HepG2 (cell line): ENCODE measurements around the gene ST3GAL5. TPM values are rescaled to one million over a fixed set of nuclear protein-coding genes. Genes with fewer than 3 reads are reported as not detected.

Experiments
- ATAC-seq: fragments of 200-7000 bp; cut with Tn5 transposase; 3 replicates; pipeline ENCODE4 v1.9.1; 2020; ENCODE audit warnings: mild to moderate bottlenecking, moderate library complexity
- BruUV-seq: library from RNA; stranded (reverse); fragments of 400-500 nt; replicated peaks from 2 replicates; lab custom pipeline; 2021; lab: Mats Ljungman, UMichigan
- CTCF ChIA-PET: fragments of 300-600 bp; formaldehyde crosslinking; extraction: SDS; loops from one replicate; lab custom pipeline; 2021; ENCODE audit warnings: low total read pairs, inconsistent platforms, low intra/inter-chr PET ratio; lab: Yijun Ruan, JAX
- POLR2A ChIA-PET: fragments of 350-600 bp; sonication (Branson Sonifier 250); formaldehyde crosslinking; loops from one replicate; lab custom pipeline; 2020; ENCODE audit warnings: antibody characterized with exemption, inconsistent platforms; lab: Yijun Ruan, JAX
- DNase-seq: peaks from one replicate; pipeline ENCODE4 v3.0.0-alpha.2; 2015; ENCODE audit warnings: low spot score
- FAIRE-seq: peaks from 3 replicates; lab custom pipeline; 2011; peaks lifted over from hg19 to GRCh38; lab: Jason Lieb, UNC
- H2AFZ ChIP-seq: one replicate; pipeline ENCODE4 v1.6.1; 2011; ENCODE audit warnings: low read length, inconsistent platforms
- H3K27ac ChIP-seq: fragments of 300-600 bp; 3 replicates; pipeline ENCODE4 v1.8.0; 2011; ENCODE audit warnings: mixed run types, mild to moderate bottlenecking, mixed read lengths, low read length, inconsistent platforms; ENCODE audit not compliant: insufficient read depth; ENCODE audit errors: extremely low read length
- H3K27me3 ChIP-seq, 2 experiments: fragments of 200-600 bp in 1 of 2; 2 replicates in 1 of 2; 3 replicates in 1 of 2; pipeline versions ENCODE4 v1.6.0 to v1.8.0; 2011; ENCODE audit warnings: low read length in 2 of 2, mild to moderate bottlenecking in 2 of 2, moderate library complexity in 2 of 2, inconsistent platforms in 1 of 2; ENCODE audit not compliant: insufficient read depth in 2 of 2, control insufficient read depth in 1 of 2
- H3K36me3 ChIP-seq, 2 experiments: fragments of 200-600 bp in 1 of 2; replicated peaks in 1 of 2; 2 replicates in 1 of 2; 3 replicates in 1 of 2; pipeline versions ENCODE4 v1.5.1 to v1.8.0; 2011; ENCODE audit warnings: low read length in 2 of 2, inconsistent platforms in 1 of 2; ENCODE audit not compliant: insufficient read depth in 2 of 2, control insufficient read depth in 1 of 2
- H3K4me1 ChIP-seq: 2 replicates; pipeline ENCODE4 v1.5.1; 2012; ENCODE audit warnings: low read length, inconsistent platforms; ENCODE audit not compliant: insufficient read depth
- H3K4me2 ChIP-seq: 2 replicates; pipeline ENCODE4 v1.6.0; 2011; ENCODE audit warnings: low read depth, low read length, inconsistent platforms
- H3K4me3 ChIP-seq, 3 experiments: fragments of 200-600 bp in 1 of 3; sonication (generic), shearing (Covaris generic) in 1 of 3; replicated peaks in 1 of 3; 2 replicates each; pipeline ENCODE4 v1.5.1; 2011 to 2016; ENCODE audit warnings: low read length in 3 of 3, inconsistent platforms in 2 of 3, low read depth in 2 of 3, mild to moderate bottlenecking in 2 of 3, control low read depth in 1 of 3, mixed read lengths in 1 of 3; ENCODE audit not compliant: insufficient read depth in 1 of 3
- H3K79me2 ChIP-seq: one replicate; pipeline ENCODE4 v1.6.1; 2011; ENCODE audit warnings: low read length, inconsistent platforms; ENCODE audit not compliant: insufficient read depth
- H3K9ac ChIP-seq: 2 replicates; pipeline ENCODE4 v1.6.0; 2011; ENCODE audit warnings: mild to moderate bottlenecking, low read depth, low read length, inconsistent platforms; ENCODE audit not compliant: insufficient read depth
- H3K9me3 ChIP-seq: 2 replicates; pipeline ENCODE4 v1.5.1; 2012; ENCODE audit warnings: mild to moderate bottlenecking, low read length
- H4K20me1 ChIP-seq: 2 replicates; pipeline ENCODE4 v1.6.0; 2011; ENCODE audit warnings: inconsistent platforms, mild to moderate bottlenecking, low read length, moderate library complexity; ENCODE audit not compliant: insufficient read depth
- CHCHD3 ChIP-seq: sonication (generic); formaldehyde crosslinking; IDR thresholded peaks from 2 replicates; pipeline ENCODE4 v1.8.0; 2022; ENCODE audit warnings: mild to moderate bottlenecking, missing genetic modification reagents, moderate library complexity
- HIVEP1 ChIP-seq: sonication (generic); formaldehyde crosslinking; IDR thresholded peaks from 2 replicates; pipeline ENCODE4 v1.4.0; 2020; ENCODE audit warnings: mild to moderate bottlenecking, missing genetic modification reagents
- HOXA3 ChIP-seq: sonication (generic); formaldehyde crosslinking; IDR thresholded peaks from 2 replicates; pipeline ENCODE4 v1.5.0; 2020; ENCODE audit warnings: missing genetic modification reagents
- KLF13 ChIP-seq: sonication (generic); formaldehyde crosslinking; IDR thresholded peaks from 2 replicates; pipeline ENCODE4 v1.4.0; 2020; ENCODE audit warnings: mild to moderate bottlenecking, missing genetic modification reagents
- MAFF ChIP-seq: IDR thresholded peaks from 2 replicates; pipeline ENCODE4 v1.6.1; 2011; ENCODE audit warnings: low read depth, low read length, improper control_type of control experiment
- MXI1 ChIP-seq: IDR thresholded peaks from 3 replicates; pipeline ENCODE4 v1.6.1; 2012; ENCODE audit warnings: low read depth, low read length, inconsistent platforms, borderline replicate concordance
- NCOA2 ChIP-seq: sonication (generic); formaldehyde crosslinking; IDR thresholded peaks from 2 replicates; pipeline ENCODE4 v1.8.0; 2022; ENCODE audit warnings: inconsistent platforms
- RAD21 ChIP-seq: fragments of 450-650 bp; formaldehyde crosslinking; IDR thresholded peaks from 2 replicates; pipeline ENCODE4 v1.5.0; 2020; ENCODE audit warnings: mild to moderate bottlenecking
- SMC3 ChIP-seq: IDR thresholded peaks from 2 replicates; pipeline ENCODE4 v1.6.1; 2011; ENCODE audit warnings: low read length, improper control_type of control experiment
- ZNF274 ChIP-seq: sonication (generic); formaldehyde crosslinking; IDR thresholded peaks from 2 replicates; pipeline ENCODE4 v1.5.1; 2020; ENCODE audit warnings: mild to moderate bottlenecking, missing genetic modification reagents
- ZNF407 ChIP-seq: sonication (generic); formaldehyde crosslinking; IDR thresholded peaks from one replicate; pipeline ENCODE4 v1.5.1; 2020; ENCODE audit warnings: mild to moderate bottlenecking, missing genetic modification reagents; ENCODE audit errors: not compliant biosample characterization
- ZNF609 ChIP-seq: sonication (generic); formaldehyde crosslinking; IDR thresholded peaks from 2 replicates; pipeline ENCODE4 v1.4.0; 2020; ENCODE audit warnings: mild to moderate bottlenecking, missing genetic modification reagents, borderline replicate concordance
- ZNF75D ChIP-seq: sonication (generic); formaldehyde crosslinking; IDR thresholded peaks from 2 replicates; pipeline ENCODE4 v1.8.1; 2023; ENCODE audit warnings: missing genetic modification reagents, mild to moderate bottlenecking, borderline replicate concordance
- ZNF83 ChIP-seq: sonication (generic); formaldehyde crosslinking; IDR thresholded peaks from 2 replicates; pipeline ENCODE4 v1.4.0; 2020; ENCODE audit warnings: missing genetic modification reagents, mild to moderate bottlenecking, borderline replicate concordance
- whole genome bisulfite sequencing: methylation state at CpG from one replicate; pipeline ENCODE4 v1.1.6; 2017; ENCODE audit warnings: low lambda C conversion rate; 5-methylcytosine and 5-hydroxymethylcytosine counted together
- in situ Hi-C: cut with HindIII; loops from 2 replicates; pipeline ENCODE4 v1.10.0; 2017; ENCODE audit warnings: low pct_unique_long_range_greater_than_20kb; ENCODE audit not compliant: extremely low pct_ligation_motif_present
- intact Hi-C: fragments of 100-400 bp; cut with micrococcal nuclease; formaldehyde crosslinking; loops from one replicate; pipeline ENCODE4 v1.10.0; 2022; ENCODE audit not compliant: unreplicated experiment
- polyA plus RNA-seq, 8 experiments: library from polyadenylated mRNA; depleted of rRNA in 3 of 8; stranded (reverse) in 7 of 8; unstranded in 1 of 8; fragments of >200 nt; fragmentation: Illumina TruSeq in 4 of 8; extraction: Trizol in 4 of 8; gene quantifications; 2 replicates each; pipeline versions ENCODE4 v1.2.1 to v1.2.3, GENCODE V29; 2011 to 2016; ENCODE audit warnings: low read depth in 4 of 8, missing spikeins in 1 of 8, mixed read lengths in 1 of 8; ENCODE audit not compliant: insufficient read depth in 1 of 8
- total RNA-seq, 5 experiments: library from RNA; depleted of rRNA; stranded (reverse); fragments of >200 nt; fragmentation: Illumina TruSeq; extraction: Trizol; gene quantifications; 2 replicates each; pipeline ENCODE4 v1.2.3, GENCODE V29; 2016; ENCODE audit warnings: low read depth in 1 of 5

ST3GAL5 gene
- total and polyA plus RNA-seq, 2 of the 13 experiments (the other 11 are each of a cell fraction or from before 2014, with no cell fraction given) = 1.3 to 2.0 TPM

GRCh38 chr2:85858841-85859240 is 29.9 kb downstream of the ST3GAL5 start:
- H3K9me3 ChIP-seq = no peaks in the 10 kb centered on the region
- no peak overlapping the region for H3K27ac ChIP-seq
- no peaks in the 10 kb centered on the region for H3K79me2 ChIP-seq
- in situ Hi-C loops (no loop called here), intact Hi-C loops (no loop called here)
- H3K4me3 ChIP-seq = no peak overlapping the region
- FAIRE-seq (no peak), DNase-seq (no peak), ATAC-seq (no peak)
- no peak overlapping the region for H3K9ac ChIP-seq
- H3K27me3 ChIP-seq = no peaks in the 10 kb centered on the region
- 19% methylated on average over 3 of the region's 3 CpGs for WGBS
- H3K4me1 ChIP-seq = no peaks in the 10 kb centered on the region; the same call in 1 of the 2 replicates
- POLR2A ChIA-PET = no interaction called here
- H4K20me1 ChIP-seq = no peaks in the 10 kb centered on the region
- BruUV-seq = no TSS peak
- CTCF ChIA-PET = no interaction called here
- H3K36me3 ChIP-seq = no peaks in the 10 kb centered on the region
- no peak overlapping the region for H2AFZ ChIP-seq
- no peak overlapping the region for H3K4me2 ChIP-seq
- TF ChIP-seq SMC3 (no peak), MAFF (no peak), HOXA3 (CRISPR knock-in tag) (no peak), CHCHD3 (CRISPR knock-in tag) (no peak), ZNF609 (CRISPR knock-in tag) (no peak), ZNF75D (CRISPR knock-in tag) (no peak), KLF13 (no peak), ZNF274 (no peak), RAD21 (no peak), HIVEP1 (CRISPR knock-in tag) (no peak), ZNF83 (CRISPR knock-in tag) (no peak), MXI1 (no peak), NCOA2 (no peak), ZNF407 (CRISPR knock-in tag) (no peak)
